ENCODE results near the gene C1orf21. TPM values are rescaled to one million over a fixed set of nuclear protein-coding genes. Genes with fewer than 3 reads are reported as not detected.

The C1orf21 gene
- total and polyA plus RNA-seq, 8 donors: 4.1 to 13.9 (median 7.7) TPM

GRCh38 chr1:184630679-184631060 lies 243.8 kb downstream of the C1orf21 start:
- DNase-seq: no peak
- 83 to 89% methylated on average over 5 of the region's 5 CpGs for WGBS, 2 donors
- Histone ChIP-seq H3K36me3 (no peaks in the 10 kb centered on the region), H3K27me3 (no peaks in the 10 kb centered on the region), H3K4me3 (no peak overlapping the region), H3K4me1 (peaks cover 0 to 2% (median 0%) of the 10 kb centered on the region in 3 donors), H3K27ac (no peak overlapping the region), H3K9me3 (no peaks in the 10 kb centered on the region)
- FAIRE-seq: no peak
- TF ChIP-seq CTCF (IDR thresholded peaks at IDR 0.05): no peak
- intact Hi-C loops (cut with DNase I): no loop called here
- ATAC-seq: no peak

- intact Hi-C loops (cut with DNase I): no loop called here
- no peak for FAIRE-seq
- 69 to 71% methylated on average over 8 of the region's 8 CpGs for WGBS, 2 donors
- Histone ChIP-seq H3K4me3 (no peak overlapping the region), H3K36me3 (no peaks in the 10 kb centered on the region), H3K27me3 (no peaks in the 10 kb centered on the region), H3K27ac (no peak overlapping the region), H3K4me1 (no peaks in the 10 kb centered on the region), H3K9me3 (no peaks in the 10 kb centered on the region)
- peak; percentile 49 to 73 (median 70) for ATAC-seq
- DNase-seq: peak in 3 of 6 donors; percentile 17 to 56 (median 53)
- no peak for TF ChIP-seq CTCF (IDR thresholded peaks at IDR 0.05)
Observed at GRCh38 chr1:184632415-184633175, 245.8 kb downstream of the C1orf21 start.

- 42 to 54% methylated on average over 4 of the region's 4 CpGs for WGBS, 2 donors
- Histone ChIP-seq H3K4me3 (no peak overlapping the region), H3K27me3 (no peaks in the 10 kb centered on the region), H3K4me1 (no peaks in the 10 kb centered on the region), H3K27ac (no peak overlapping the region), H3K9me3 (no peaks in the 10 kb centered on the region), H3K36me3 (no peaks in the 10 kb centered on the region)
- FAIRE-seq (no peak), DNase-seq (peak in 1 of 6 donors; percentile 30), ATAC-seq (peak in 1 of 4 donors; percentile 62)
- no peak for TF ChIP-seq CTCF (IDR thresholded peaks at IDR 0.05)
- intact Hi-C loops (cut with DNase I): no loop called here
Observed at GRCh38 chr1:184633785-184634184, 247.0 kb downstream of the C1orf21 start.

- H3K4me1 ChIP-seq: no peaks in the 10 kb centered on the region
- H3K9me3 ChIP-seq: no peaks in the 10 kb centered on the region
- DNase-seq (no peak), FAIRE-seq (no peak), ATAC-seq (no peak)
- no peaks in the 10 kb centered on the region for H3K27me3 ChIP-seq
- H3K4me3 ChIP-seq: no peak overlapping the region
- 79 to 93% methylated on average over 1 of the region's 1 CpG for WGBS, 2 donors
- no peak overlapping the region for H3K27ac ChIP-seq
- no peaks in the 10 kb centered on the region for H3K36me3 ChIP-seq
- no peak for TF ChIP-seq CTCF (IDR thresholded peaks at IDR 0.05)
- intact Hi-C loops (cut with DNase I): no loop called here
Observed at GRCh38 chr1:184634296-184634695, 247.5 kb downstream of the C1orf21 start.

GRCh38 chr1:184635347-184635979 lies 248.6 kb downstream of the C1orf21 start:
- DNase-seq: no peak
- no peaks in the 10 kb centered on the region for H3K36me3 ChIP-seq
- no peak for FAIRE-seq
- TF ChIP-seq CTCF (IDR thresholded peaks at IDR 0.05): no peak
- no peak overlapping the region for H3K27ac ChIP-seq
- no peak overlapping the region for H3K4me3 ChIP-seq
- no peaks in the 10 kb centered on the region for H3K4me1 ChIP-seq
- intact Hi-C loops (cut with DNase I): no loop called here
- H3K9me3 ChIP-seq: no peaks in the 10 kb centered on the region
- 76 to 80% methylated on average over 6 of the region's 6 CpGs for WGBS, 2 donors
- H3K27me3 ChIP-seq: no peaks in the 10 kb centered on the region
- ATAC-seq: no peak
